HEK293 (cell line): ENCODE data around the gene KRTAP4-9.

Experiments
- CTCF ChIP-seq: fragments of 450-650 bp; formaldehyde crosslinking; IDR thresholded peaks from 2 replicates; pipeline ENCODE4 v1.5.1; 2016; ENCODE audit warnings: missing biosample characterization, missing genetic modification characterization
- OSR2 ChIP-seq: fragments of 450-650 bp; formaldehyde crosslinking; IDR thresholded peaks from 2 replicates; pipeline ENCODE4 v1.5.1; 2016; ENCODE audit warnings: missing biosample characterization, missing genetic modification characterization
- PATZ1 ChIP-seq: fragments of 450-650 bp; formaldehyde crosslinking; IDR thresholded peaks from 2 replicates; pipeline ENCODE4 v1.5.1; 2016; ENCODE audit warnings: missing biosample characterization, missing genetic modification characterization
- SP2 ChIP-seq: fragments of 450-650 bp; formaldehyde crosslinking; IDR thresholded peaks from 2 replicates; pipeline ENCODE4 v1.5.1; 2016; ENCODE audit warnings: missing biosample characterization, missing genetic modification characterization
- ZBTB11 ChIP-seq: fragments of 450-650 bp; formaldehyde crosslinking; conservative IDR thresholded peaks from 2 replicates; pipeline ENCODE4 v1.5.1; 2016; ENCODE audit warnings: low read depth, missing biosample characterization, missing genetic modification characterization
- ZNF24 ChIP-seq: fragments of 450-650 bp; formaldehyde crosslinking; IDR thresholded peaks from 2 replicates; pipeline ENCODE4 v1.5.1; 2016; ENCODE audit warnings: missing biosample characterization, missing genetic modification characterization
- ZNF248 ChIP-seq: fragments of 450-650 bp; formaldehyde crosslinking; IDR thresholded peaks from 2 replicates; pipeline ENCODE4 v1.5.1; 2017; ENCODE audit warnings: missing biosample characterization, missing genetic modification characterization
- ZNF433 ChIP-seq: fragments of 450-650 bp; formaldehyde crosslinking; IDR thresholded peaks from 2 replicates; pipeline ENCODE4 v1.5.1; 2016; ENCODE audit warnings: missing biosample characterization, missing genetic modification characterization, low read depth
- ZNF624 ChIP-seq: fragments of 450-650 bp; formaldehyde crosslinking; IDR thresholded peaks from 2 replicates; pipeline ENCODE4 v1.5.1; 2017; ENCODE audit warnings: missing biosample characterization, missing genetic modification characterization
- ZNF777 ChIP-seq: fragments of 450-650 bp; formaldehyde crosslinking; IDR thresholded peaks from 2 replicates; pipeline ENCODE4 v1.5.1; 2017; ENCODE audit warnings: missing biosample characterization, missing genetic modification characterization, borderline replicate concordance

GRCh38 chr17:41140360-41141131, 35.4 kb downstream of the KRTAP4-9 start, which contains the start of gene KRTAP4-6:
- no peak for TF ChIP-seq ZNF433 (tag by site-specific recombination)
- TF ChIP-seq ZNF624 (tag by site-specific recombination), result no peak
- TF ChIP-seq CTCF (tag by site-specific recombination), result no peak
- TF ChIP-seq ZBTB11 (tag by site-specific recombination), result no peak
- TF ChIP-seq ZNF777 (tag by site-specific recombination), result no peak
- no peak for TF ChIP-seq ZNF248 (tag by site-specific recombination)
- no peak for TF ChIP-seq ZNF24 (tag by site-specific recombination)
- TF ChIP-seq PATZ1, result no peak
- TF ChIP-seq OSR2 (tag by site-specific recombination), result no peak
- TF ChIP-seq SP2 (tag by site-specific recombination), result no peak
